OCI-LY7 (cell line): ENCODE data around the gene PNRC2.

Experiments used
- EZH2phosphoT487 ChIP-seq: fragments of 200-600 bp; sonication (generic); IDR thresholded peaks from 2 replicates; pipeline ENCODE4 v1.6.1; 2018; ENCODE audit warnings: low read depth, borderline replicate concordance, mild to moderate bottlenecking, mixed run types, antibody characterized with exemption, low read length, moderate library complexity, mixed read lengths
- TF ChIP-seq, protein P1 (sequence below): fragments of 200-600 bp; sonication (generic); conservative IDR thresholded peaks from 2 replicates; pipeline ENCODE4 v1.5.1; 2014; ENCODE audit warnings: mild to moderate bottlenecking, antibody characterized with exemption, low read length, moderate library complexity, mixed read lengths

DNA sequence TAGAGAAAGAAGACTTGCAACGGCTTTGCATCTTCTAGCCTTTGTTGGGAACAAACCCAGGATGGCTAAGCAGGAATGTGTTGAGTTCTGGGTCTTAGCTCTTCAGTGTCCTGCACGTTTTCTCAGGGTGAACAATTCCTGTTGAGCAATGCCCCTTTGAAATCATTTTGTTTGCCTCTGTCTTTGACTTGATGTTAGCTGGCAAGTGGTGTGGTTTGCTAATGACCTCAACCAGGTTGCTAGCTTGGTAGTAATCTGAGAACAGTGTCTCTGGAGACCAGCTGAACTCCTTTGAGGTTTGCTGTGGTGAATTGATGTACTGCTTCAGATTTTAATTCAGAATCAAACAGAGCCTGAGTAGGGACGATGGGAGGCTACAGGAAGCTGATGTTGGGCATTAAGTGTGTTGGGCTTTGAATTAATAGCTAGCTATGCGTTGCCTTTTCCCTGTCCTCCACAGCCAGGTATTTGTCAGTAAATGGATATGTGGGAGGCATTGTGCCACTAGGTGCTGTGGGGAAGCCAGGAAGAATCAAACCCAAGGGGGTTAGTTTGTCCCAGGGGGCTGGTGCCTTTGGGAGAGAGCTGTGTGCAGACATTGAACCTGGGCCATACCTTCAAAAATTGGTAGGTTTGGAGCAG is 43.8 kb downstream of the PNRC2 start:
- TF ChIP-seq, protein P1, sequence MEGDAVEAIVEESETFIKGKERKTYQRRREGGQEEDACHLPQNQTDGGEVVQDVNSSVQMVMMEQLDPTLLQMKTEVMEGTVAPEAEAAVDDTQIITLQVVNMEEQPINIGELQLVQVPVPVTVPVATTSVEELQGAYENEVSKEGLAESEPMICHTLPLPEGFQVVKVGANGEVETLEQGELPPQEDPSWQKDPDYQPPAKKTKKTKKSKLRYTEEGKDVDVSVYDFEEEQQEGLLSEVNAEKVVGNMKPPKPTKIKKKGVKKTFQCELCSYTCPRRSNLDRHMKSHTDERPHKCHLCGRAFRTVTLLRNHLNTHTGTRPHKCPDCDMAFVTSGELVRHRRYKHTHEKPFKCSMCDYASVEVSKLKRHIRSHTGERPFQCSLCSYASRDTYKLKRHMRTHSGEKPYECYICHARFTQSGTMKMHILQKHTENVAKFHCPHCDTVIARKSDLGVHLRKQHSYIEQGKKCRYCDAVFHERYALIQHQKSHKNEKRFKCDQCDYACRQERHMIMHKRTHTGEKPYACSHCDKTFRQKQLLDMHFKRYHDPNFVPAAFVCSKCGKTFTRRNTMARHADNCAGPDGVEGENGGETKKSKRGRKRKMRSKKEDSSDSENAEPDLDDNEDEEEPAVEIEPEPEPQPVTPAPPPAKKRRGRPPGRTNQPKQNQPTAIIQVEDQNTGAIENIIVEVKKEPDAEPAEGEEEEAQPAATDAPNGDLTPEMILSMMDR = no peak
- TF ChIP-seq EZH2phosphoT487 = no peak
